Stimulated activated CD8-positive, alpha-beta memory T cell treated with anti-CD3 and anti-CD28 coated beads, Interleukin-4, amount 100 ng/mL, for 1 hour (primary cell): ENCODE data around the gene SPIRE1.
"Not testable (repeated sequence)": the region's sequence is repeated elsewhere in the genome, so short reads cannot be mapped to it uniquely, and the experiment has no call there.

Experiments used
- DNase-seq, 2 donors: peaks; one replicate each; pipeline ENCODE4 v3.0.0-alpha.2; 2020; ENCODE audit warnings: low read depth in 2 of 2, low spot score in 1 of 2

SPIRE1 gene

DNA sequence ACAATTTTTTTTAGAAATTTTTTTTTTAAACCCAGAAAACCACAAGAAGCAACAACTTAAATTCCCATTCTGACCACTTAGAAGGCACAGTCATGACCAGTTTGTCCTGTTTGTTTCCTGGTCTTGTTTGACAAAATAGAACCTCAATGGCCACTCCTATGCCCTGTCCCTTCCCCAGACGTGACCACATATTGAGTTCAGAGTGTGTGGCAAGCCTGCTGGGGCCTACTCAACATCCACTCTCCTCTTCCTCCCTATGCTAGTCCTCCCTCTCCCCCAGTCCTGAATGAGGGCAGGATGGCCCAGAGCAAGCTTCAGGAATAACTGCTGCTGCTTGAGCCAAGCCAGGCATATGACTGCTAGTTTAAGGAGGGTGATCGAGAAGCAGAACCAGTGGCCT lies 160.6 kb downstream of the SPIRE1 start:
- no peak for DNase-seq

DNA sequence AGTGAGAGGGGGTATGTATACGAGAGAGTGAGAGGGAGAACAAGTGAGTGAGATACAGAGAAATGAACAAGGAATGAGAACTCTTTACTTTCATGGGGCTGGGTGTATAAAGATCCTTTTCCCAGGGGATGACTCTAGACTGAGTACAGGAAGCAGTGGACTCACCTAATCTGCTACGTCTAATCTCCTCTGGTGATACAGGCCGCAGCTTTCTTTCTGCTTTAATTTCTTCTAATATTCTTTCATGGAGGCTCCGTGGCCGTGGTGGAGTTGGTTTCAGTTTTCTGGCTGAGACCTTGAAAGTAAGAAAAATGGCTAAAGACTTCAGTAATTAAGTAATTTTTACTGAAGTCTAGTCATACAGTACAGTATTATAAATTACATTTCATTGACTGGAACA lies 165.0 kb downstream of the SPIRE1 start:
- DNase-seq: no peak

GRCh38 chr18:12491611-12492435 lies 166.1 kb downstream of the SPIRE1 start:
- DNase-seq: no peak

- DNase-seq: no peak
Observed at GRCh38 chr18:12485479-12486105, 172.3 kb downstream of the SPIRE1 start.

- DNase-seq: not testable (repeated sequence)
Observed at GRCh38 chr18:12481915-12482314, 176.0 kb downstream of the SPIRE1 start.

GRCh38 chr18:12479982-12480381 lies 177.9 kb downstream of the SPIRE1 start:
- no peak for DNase-seq

DNA sequence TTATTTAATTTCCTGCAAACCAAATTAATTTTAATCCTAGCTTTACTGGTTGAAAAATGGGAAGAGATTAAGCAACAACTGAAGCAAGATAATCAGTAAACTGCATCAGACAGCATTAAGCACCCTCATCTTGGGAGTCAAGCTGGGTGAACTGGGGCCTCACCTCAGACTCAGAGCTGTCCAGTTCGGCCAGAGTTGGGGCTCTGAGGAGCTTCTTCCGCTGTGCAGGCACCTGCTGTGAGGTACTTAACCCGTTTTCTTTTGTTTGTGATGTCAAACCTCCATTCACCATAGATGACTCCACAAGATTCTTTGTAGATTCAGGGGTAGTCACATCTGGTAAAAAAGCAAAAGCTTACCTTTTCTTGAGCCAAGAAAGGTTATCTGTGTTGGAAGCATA lies 178.4 kb downstream of the SPIRE1 start:
- no peak for DNase-seq

DNA sequence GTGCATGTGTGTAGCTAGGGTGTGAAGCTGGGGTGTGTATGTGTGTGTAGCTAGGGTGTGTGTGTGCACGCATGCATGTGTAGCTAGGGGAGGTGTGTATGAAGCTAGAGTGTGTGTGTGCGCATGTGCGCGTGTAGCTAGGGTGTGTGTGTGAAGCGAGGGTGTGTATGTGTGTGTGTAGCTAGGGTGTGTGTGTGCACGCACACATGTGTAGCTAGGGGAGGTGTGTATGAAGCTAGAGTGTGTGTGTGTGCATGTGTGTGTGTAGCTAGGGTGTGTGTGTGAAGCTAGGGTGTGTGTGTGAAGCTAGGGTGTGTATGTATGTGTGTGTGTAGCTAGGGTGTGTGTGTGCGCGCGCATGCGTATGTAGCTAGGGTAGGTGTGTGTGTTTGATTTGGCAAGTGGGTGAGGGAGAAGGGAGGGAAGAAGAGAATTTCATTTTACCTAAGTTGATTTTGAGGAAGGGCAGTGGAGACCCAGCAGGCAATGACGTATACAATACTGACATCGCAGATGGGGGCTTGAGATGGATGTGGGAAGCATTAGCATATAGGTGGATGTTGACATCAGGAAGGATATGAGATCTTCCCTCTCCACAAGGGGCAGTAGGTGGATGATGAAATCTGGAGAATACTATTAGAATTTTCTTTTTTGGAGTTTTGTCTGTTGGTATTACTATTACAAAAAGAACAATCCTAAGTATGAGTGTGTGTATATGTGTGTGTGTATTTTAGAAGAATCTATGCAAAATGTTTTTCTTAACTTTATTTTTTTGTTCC lies 179.4 kb downstream of the SPIRE1 start:
- no peak for DNase-seq

DNA sequence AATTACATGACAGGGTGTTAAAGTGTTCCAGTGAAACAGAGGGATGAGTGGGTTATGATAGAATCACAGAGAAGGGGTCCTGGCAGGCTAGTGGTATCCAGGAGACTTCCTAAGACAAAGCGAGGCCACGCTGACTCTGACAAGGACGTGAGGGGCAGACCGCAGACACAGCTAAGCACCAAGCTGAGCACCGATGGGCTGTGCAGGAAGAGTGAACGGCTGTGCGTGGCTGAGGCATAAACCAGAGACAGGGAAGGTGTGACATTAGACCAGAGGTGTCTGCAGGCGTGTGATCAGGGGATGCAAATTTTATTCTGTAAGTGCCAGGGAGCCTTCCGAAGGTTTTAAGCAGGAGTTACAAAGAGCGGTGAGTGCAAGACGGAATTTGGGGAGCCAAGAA lies 180.3 kb downstream of the SPIRE1 start:
- no peak for DNase-seq

DNA sequence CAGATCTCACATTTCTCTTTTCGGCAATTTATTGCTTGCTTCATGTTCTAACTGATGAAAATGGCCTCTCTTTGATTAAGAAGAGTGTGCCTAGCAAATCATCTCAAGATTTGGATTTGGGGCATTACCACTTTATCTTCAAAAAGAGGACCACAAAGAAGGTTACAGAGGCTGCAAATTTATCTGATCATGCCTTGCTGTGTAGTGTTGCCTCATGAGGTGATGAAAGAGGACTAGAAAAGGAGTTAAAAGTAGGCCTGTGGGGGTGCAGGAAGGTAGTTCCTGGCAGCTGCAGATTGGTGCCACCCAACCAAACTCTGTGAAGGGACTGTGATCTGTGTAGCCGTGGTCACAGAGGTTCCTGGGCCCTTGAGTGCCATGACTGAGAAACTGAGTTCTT lies 181.0 kb downstream of the SPIRE1 start:
- no peak for DNase-seq

DNA sequence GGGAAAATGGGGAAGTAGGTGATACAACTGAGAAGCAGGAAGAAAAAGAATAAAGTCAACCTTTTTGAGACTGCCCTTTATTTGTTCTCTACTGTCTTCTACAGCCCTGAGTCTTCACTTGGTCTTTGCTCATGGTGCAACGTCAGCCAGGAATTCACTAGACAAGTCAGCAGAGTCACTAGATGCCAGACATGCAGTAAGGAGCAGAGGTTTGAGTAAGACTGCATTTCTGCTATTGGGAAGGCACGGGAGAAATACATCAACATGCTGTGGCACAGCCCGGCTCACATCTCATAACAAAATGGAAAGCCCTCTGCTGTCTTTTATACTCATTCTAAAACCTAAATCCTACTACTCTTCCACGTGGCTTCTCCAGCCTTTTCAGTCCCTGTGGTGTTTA lies 183.0 kb downstream of the SPIRE1 start:
- no peak for DNase-seq

DNA sequence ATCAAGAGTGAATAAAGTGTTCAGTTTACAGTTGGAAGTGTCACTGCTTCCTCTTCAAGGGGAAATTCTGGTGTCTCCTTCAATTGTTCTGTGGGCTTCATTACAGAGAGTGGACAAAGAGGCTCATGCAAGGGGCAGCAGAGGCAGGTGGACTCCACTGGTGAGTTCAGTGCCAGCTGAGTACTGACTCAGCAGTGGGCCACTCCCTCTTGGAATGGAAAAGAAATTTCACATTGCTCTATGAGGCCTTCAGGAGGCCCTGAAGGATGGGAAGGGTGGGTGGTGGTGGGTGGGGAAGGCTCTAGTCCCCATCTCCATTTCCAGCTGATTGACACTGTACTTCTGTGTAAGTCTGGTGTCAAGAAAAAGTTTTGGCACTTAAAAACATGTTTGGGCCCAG lies 183.8 kb downstream of the SPIRE1 start:
- no peak for DNase-seq

- no peak for DNase-seq
Observed at GRCh38 chr18:12470382-12471075, 187.4 kb downstream of the SPIRE1 start.

- no peak for DNase-seq
Observed at GRCh38 chr18:12468445-12468844, 189.5 kb downstream of the SPIRE1 start.

GRCh38 chr18:12464731-12465130 lies 193.2 kb downstream of the SPIRE1 start:
- no peak for DNase-seq

- DNase-seq: no peak
Observed at GRCh38 chr18:12463191-12463590, 194.7 kb downstream of the SPIRE1 start.

GRCh38 chr18:12462242-12462641 lies 195.7 kb downstream of the SPIRE1 start:
- DNase-seq: no peak

DNA sequence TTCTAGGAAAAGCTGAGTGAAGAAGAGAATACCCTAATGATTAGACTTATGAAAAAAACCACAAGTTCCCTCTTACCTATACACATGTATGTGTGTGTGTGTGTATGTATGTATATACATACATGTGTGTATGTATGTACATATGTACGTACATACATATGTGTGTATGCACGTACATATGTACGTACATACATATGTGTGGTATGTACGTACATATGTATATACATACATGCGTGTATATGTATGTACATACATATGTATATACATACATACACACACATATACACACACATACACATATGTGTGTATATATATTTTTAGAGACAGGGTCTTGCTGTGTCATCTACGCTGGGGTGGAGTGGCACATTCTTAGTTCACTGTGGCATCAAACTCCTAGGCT lies 196.6 kb downstream of the SPIRE1 start:
- DNase-seq: no peak

- DNase-seq: no peak
Observed at GRCh38 chr18:12460874-12461273, 197.0 kb downstream of the SPIRE1 start.

DNA sequence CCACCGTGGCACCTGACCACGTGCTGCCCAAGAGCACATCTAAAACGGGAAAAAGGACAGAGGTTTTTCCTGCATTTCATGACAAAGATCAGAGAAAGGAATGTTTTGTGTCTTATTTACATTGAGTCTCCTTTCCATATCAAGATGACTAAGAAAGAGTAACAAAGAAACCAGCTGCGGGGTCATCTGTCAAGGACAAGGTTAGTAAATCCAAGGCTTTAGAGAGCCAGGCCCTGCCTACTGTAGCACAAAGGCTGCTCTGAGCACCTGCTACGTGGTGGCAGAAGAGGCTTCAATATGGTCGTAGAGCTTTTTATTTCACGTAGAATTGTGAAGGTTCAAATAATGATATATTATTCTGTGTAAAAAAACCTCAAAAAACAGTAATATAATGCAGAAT lies 199.1 kb downstream of the SPIRE1 start:
- DNase-seq: no peak

GRCh38 chr18:12456441-12456840 lies 201.5 kb downstream of the SPIRE1 start:
- no peak for DNase-seq
